Keratinocyte (primary cell): ENCODE data around the gene NAALADL2.

ENCODE experiments used
- CTCF ChIP-seq, 3 experiments: IDR thresholded peaks in 1 of 3; conservative IDR thresholded peaks in 1 of 3; optimal IDR thresholded peaks in 1 of 3; 2 replicates in 2 of 3; 3 replicates in 1 of 3; pipeline versions ENCODE3 to v1.5.1; 2011; ENCODE audit warnings: low read length in 3 of 3, mild to moderate bottlenecking in 3 of 3, moderate library complexity in 2 of 3, control low read depth in 1 of 3, inconsistent platforms in 1 of 3; ENCODE audit not compliant: insufficient read depth in 2 of 3; ENCODE audit errors: extremely low read depth in 1 of 3
- EZH2 ChIP-seq: IDR thresholded peaks from one replicate; pipeline ENCODE4 v1.6.1; 2012; ENCODE audit warnings: inconsistent platforms, mild to moderate bottlenecking, low read length, moderate library complexity

- TF ChIP-seq CTCF (optimal IDR thresholded peaks at IDR 0.05 in 1 of 3, IDR thresholded peaks at IDR 0.05 in 1 of 3, conservative IDR thresholded peaks at IDR 0.05 in 1 of 3; ENCODE audit: extremely low read depth in 1 of 3, insufficient read depth in 2 of 3, low read length in 3 of 3) (no peak), EZH2 (no peak)
Measured at GRCh38 chr3:175404027-175404426, 544.9 kb downstream of the NAALADL2 start.
